ENCODE results near the gene KLF14. TPM values are rescaled to one million over a fixed set of nuclear protein-coding genes. Genes with fewer than 3 reads are reported as not detected.

The KLF14 gene
- total RNA-seq, 1 experiment from 2014 or later = not detected

- DNase-seq (ENCODE audit: low spot score) = no peak
- POLR2A ChIA-PET (ENCODE audit: low non-redundant PET) = no interaction called here
- TF ChIP-seq CTCF (conservative IDR thresholded peaks at IDR 0.05; ENCODE audit: low read depth, low read length) (no peak), EZH2 (IDR thresholded peaks at IDR 0.05; ENCODE audit: borderline replicate concordance, low read depth, low read length, poor library complexity, severe bottlenecking) (no peak)
- BruUV-seq (replicated peaks) = no TSS peak
- Histone ChIP-seq H3K36me3 (ENCODE audit: insufficient read depth, low read length, poor library complexity, severe bottlenecking) (no peaks in the 10 kb centered on the region), H3K27ac (ENCODE audit: low read depth, low read length, poor library complexity, severe bottlenecking) (no peak overlapping the region), H3K27me3 (replicated peaks; ENCODE audit: insufficient read depth, low read depth, low read length, poor library complexity) (peaks cover 6% of the 10 kb centered on the region), H3K4me3 (ENCODE audit: low read depth, low read length, poor library complexity, severe bottlenecking) (no peak overlapping the region), H3K9me3 (ENCODE audit: low read depth, low read length, poor library complexity, severe bottlenecking) (peaks cover 4% of the 10 kb centered on the region), H3K4me1 (ENCODE audit: insufficient read depth, low read length, poor library complexity, severe bottlenecking) (no peaks in the 10 kb centered on the region)
- intact Hi-C loops (cut with micrococcal nuclease; ENCODE audit: unreplicated experiment) = no loop called here
- CTCF ChIA-PET = no interaction called here
These were observed 25.2 kb downstream of the KLF14 start for GRCh38 chr7:130708766-130709165.

- no peak overlapping the region for H3K27ac ChIP-seq (ENCODE audit: low read depth, low read length, poor library complexity, severe bottlenecking)
- no TSS peak for BruUV-seq (replicated peaks)
- no peaks in the 10 kb centered on the region for H3K36me3 ChIP-seq (ENCODE audit: insufficient read depth, low read length, poor library complexity, severe bottlenecking)
- CTCF ChIA-PET = no interaction called here
- DNase-seq (ENCODE audit: low spot score) = no peak
- peaks cover 6% of the 10 kb centered on the region for H3K27me3 ChIP-seq (replicated peaks; ENCODE audit: insufficient read depth, low read depth, low read length, poor library complexity)
- TF ChIP-seq CTCF (conservative IDR thresholded peaks at IDR 0.05; ENCODE audit: low read depth, low read length) (no peak), EZH2 (IDR thresholded peaks at IDR 0.05; ENCODE audit: borderline replicate concordance, low read depth, low read length, poor library complexity, severe bottlenecking) (no peak)
- POLR2A ChIA-PET (ENCODE audit: low non-redundant PET) = no interaction called here
- no peak overlapping the region for H3K4me3 ChIP-seq (ENCODE audit: low read depth, low read length, poor library complexity, severe bottlenecking)
- H3K9me3 ChIP-seq (ENCODE audit: low read depth, low read length, poor library complexity, severe bottlenecking) = peaks cover 4% of the 10 kb centered on the region
- no peaks in the 10 kb centered on the region for H3K4me1 ChIP-seq (ENCODE audit: insufficient read depth, low read length, poor library complexity, severe bottlenecking)
- intact Hi-C loops (cut with micrococcal nuclease; ENCODE audit: unreplicated experiment) = no loop called here
These were observed 26.0 kb downstream of the KLF14 start for GRCh38 chr7:130708001-130708400.

GRCh38 chr7:130703851-130704250, 30.2 kb downstream of the KLF14 start:
- H3K9me3 ChIP-seq (ENCODE audit: low read depth, low read length, poor library complexity, severe bottlenecking) = peaks cover 4% of the 10 kb centered on the region
- POLR2A ChIA-PET (ENCODE audit: low non-redundant PET) = no interaction called here
- intact Hi-C loops (cut with micrococcal nuclease; ENCODE audit: unreplicated experiment) = no loop called here

More at GRCh38 chr7:130703851-130704250, 30.2 kb downstream of the KLF14 start:
- H3K27ac ChIP-seq (ENCODE audit: low read depth, low read length, poor library complexity, severe bottlenecking) = no peak overlapping the region
- no peak for TF ChIP-seq CTCF (conservative IDR thresholded peaks at IDR 0.05; ENCODE audit: low read depth, low read length)
- no peak for TF ChIP-seq EZH2 (IDR thresholded peaks at IDR 0.05; ENCODE audit: borderline replicate concordance, low read depth, low read length, poor library complexity, severe bottlenecking)
- no peak overlapping the region for H3K4me3 ChIP-seq (ENCODE audit: low read depth, low read length, poor library complexity, severe bottlenecking)
- no peaks in the 10 kb centered on the region for H3K4me1 ChIP-seq (ENCODE audit: insufficient read depth, low read length, poor library complexity, severe bottlenecking)
- DNase-seq (ENCODE audit: low spot score) = no peak
- BruUV-seq (replicated peaks) = no TSS peak
- H3K36me3 ChIP-seq (ENCODE audit: insufficient read depth, low read length, poor library complexity, severe bottlenecking) = no peaks in the 10 kb centered on the region
- peaks cover 6% of the 10 kb centered on the region for H3K27me3 ChIP-seq (replicated peaks; ENCODE audit: insufficient read depth, low read depth, low read length, poor library complexity)
- CTCF ChIA-PET = no interaction called here
